Esophagus muscularis mucosa (tissue), 4 donors: ENCODE measurements around the gene SDK2.

ENCODE experiments used
- EP300 ChIP-seq: sonication (generic); formaldehyde crosslinking; IDR thresholded peaks from one replicate; pipeline ENCODE4 v1.6.1; 2017; ENCODE audit warnings: antibody characterized with exemption
- POLR2A ChIP-seq: fragments of 450-650 bp; IDR thresholded peaks from one replicate; pipeline ENCODE4 v1.6.1; 2017; ENCODE audit warnings: antibody characterized with exemption, moderate library complexity, mild to moderate bottlenecking, low read depth
- POLR2AphosphoS5 ChIP-seq, 2 donors: sonication (generic); formaldehyde crosslinking; IDR thresholded peaks; one replicate each; pipeline ENCODE4 v1.6.1; 2017; ENCODE audit warnings: antibody characterized with exemption in 2 of 2
- TF ChIP-seq, protein P1 (sequence below), 3 experiments: fragments of 200-600 bp in 2 of 3; fragments of 450-650 bp in 1 of 3; sonication (generic) in 2 of 3; IDR thresholded peaks; one replicate each; pipeline ENCODE4 v1.5.1; 2017 to 2019; ENCODE audit warnings: antibody characterized with exemption in 3 of 3, mild to moderate bottlenecking in 2 of 3, moderate library complexity in 1 of 3

DNA sequence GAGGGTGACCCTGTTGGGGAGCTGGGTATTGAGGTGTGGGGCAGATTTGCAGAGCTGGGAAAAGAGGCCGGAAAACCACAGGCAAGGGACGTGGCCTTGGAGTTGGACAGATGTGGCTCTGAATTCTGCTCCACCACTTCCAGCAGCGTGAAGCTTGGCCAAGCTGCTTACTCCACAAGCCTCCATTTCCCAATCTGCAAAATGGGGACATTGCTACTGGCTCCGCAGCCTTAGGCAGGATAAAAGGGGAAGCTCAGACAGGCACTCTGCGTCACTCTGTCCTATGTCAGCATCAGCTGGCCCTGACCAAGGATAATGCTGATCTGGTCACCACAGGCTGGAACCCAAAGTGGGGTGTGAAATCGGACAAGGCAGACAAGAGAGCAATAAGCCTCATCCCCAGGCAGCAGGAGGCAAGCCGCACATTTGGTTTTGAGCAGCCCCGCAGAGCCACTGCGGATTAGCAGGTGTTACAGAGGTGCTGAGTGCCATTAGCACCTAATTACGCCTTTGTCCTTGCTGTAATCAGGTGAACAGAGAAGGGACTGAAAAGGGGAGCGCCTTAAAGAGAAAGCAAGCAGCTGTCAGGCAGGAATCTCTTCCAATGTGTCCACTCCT, 54.8 kb downstream of the SDK2 start:
- TF ChIP-seq POLR2A = no peak
- TF ChIP-seq, protein P1, sequence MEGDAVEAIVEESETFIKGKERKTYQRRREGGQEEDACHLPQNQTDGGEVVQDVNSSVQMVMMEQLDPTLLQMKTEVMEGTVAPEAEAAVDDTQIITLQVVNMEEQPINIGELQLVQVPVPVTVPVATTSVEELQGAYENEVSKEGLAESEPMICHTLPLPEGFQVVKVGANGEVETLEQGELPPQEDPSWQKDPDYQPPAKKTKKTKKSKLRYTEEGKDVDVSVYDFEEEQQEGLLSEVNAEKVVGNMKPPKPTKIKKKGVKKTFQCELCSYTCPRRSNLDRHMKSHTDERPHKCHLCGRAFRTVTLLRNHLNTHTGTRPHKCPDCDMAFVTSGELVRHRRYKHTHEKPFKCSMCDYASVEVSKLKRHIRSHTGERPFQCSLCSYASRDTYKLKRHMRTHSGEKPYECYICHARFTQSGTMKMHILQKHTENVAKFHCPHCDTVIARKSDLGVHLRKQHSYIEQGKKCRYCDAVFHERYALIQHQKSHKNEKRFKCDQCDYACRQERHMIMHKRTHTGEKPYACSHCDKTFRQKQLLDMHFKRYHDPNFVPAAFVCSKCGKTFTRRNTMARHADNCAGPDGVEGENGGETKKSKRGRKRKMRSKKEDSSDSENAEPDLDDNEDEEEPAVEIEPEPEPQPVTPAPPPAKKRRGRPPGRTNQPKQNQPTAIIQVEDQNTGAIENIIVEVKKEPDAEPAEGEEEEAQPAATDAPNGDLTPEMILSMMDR (IDR thresholded peaks at IDR 0.05) = no peak
- no peak for TF ChIP-seq POLR2AphosphoS5 (IDR thresholded peaks at IDR 0.05)
- TF ChIP-seq EP300 = no peak
